Measurements from ENCODE around the gene EPHB1.
A peak's percentile ranks its signal among the peaks of the same experiment; 100 is the strongest.

Gene EPHB1

GRCh38 chr3:134753999-134754742 lies 40.9 kb upstream of the EPHB1 start:
- no peak overlapping the region for H3K4me3 ChIP-seq (ENCODE audit: low read depth, low read length)
- TF ChIP-seq, protein P1, sequence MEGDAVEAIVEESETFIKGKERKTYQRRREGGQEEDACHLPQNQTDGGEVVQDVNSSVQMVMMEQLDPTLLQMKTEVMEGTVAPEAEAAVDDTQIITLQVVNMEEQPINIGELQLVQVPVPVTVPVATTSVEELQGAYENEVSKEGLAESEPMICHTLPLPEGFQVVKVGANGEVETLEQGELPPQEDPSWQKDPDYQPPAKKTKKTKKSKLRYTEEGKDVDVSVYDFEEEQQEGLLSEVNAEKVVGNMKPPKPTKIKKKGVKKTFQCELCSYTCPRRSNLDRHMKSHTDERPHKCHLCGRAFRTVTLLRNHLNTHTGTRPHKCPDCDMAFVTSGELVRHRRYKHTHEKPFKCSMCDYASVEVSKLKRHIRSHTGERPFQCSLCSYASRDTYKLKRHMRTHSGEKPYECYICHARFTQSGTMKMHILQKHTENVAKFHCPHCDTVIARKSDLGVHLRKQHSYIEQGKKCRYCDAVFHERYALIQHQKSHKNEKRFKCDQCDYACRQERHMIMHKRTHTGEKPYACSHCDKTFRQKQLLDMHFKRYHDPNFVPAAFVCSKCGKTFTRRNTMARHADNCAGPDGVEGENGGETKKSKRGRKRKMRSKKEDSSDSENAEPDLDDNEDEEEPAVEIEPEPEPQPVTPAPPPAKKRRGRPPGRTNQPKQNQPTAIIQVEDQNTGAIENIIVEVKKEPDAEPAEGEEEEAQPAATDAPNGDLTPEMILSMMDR (IDR thresholded peaks at IDR 0.05; ENCODE audit: borderline replicate concordance, insufficient read depth, low read depth, low read length), result no peak

DNA sequence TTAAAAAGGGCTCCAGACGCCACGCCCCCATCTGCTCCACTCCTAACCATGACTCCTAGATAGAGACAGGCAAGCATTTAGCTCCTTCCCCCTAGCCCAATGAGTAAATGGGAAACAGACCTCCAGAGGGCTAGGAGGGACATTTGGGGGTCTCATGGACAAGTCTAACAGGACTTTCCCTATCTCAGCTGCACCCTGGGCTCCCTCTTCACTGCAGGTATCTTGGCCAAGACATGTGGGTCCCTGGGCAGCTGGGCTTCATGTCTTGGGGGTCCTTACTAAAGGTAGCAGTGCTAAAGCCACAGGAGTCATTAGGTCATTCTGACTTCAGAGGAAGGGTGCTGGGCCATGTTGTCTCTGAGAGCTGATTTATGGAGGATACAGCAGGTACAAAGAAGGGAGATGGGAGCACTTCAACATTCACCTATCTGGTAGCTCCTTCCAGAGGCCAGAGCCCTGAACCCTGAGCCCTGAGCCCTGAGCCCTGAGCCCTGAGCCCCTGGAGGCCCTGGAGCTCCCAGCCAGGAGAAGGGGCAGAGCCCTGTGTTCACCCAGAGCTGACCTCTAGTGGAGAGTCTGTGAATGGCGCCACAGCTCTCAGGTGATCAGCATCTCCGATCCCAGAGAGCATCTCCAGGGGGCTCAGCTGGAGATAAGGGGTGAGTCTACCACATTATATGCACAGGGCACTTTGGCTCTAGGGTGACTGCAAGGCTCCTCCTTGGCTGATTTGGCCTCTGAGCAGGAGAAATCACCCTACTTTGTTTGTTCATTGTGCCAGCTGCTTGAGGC lies 40.1 kb upstream of the EPHB1 start:
- TF ChIP-seq, protein P1 (IDR thresholded peaks at IDR 0.05; ENCODE audit: borderline replicate concordance, insufficient read depth, low read depth, low read length), result peak; percentile 84
- H3K4me3 ChIP-seq (ENCODE audit: low read depth, low read length), result no peak overlapping the region

GRCh38 chr3:134755821-134756220 lies 39.2 kb upstream of the EPHB1 start:
- H3K4me3 ChIP-seq (ENCODE audit: low read depth, low read length), result no peak overlapping the region
- TF ChIP-seq, protein P1 (IDR thresholded peaks at IDR 0.05; ENCODE audit: borderline replicate concordance, insufficient read depth, low read depth, low read length), result no peak

DNA sequence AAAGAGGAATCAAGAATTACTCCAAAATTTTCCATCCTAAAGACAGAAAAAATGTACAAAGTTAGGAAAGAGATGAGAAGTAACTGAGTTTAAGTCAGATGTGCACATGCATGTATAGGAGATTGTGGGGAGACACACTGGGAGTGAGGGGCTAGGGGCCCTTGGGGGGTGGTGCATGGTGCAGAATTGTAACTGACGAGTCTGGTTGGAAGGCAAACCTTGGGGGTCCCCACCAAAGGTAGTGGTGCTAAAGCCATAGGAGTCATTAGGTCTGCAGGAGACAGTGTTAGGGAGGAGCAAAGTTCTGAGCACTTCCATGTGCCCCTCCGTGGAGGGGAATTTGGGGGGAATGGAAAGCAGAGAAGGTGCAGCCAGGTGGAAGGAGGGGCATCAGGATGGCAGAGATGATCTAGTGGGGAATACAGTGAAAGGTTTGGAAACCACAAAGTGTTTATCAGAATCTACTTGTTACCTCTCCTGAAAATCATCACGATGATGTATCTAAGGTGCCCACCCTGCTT lies 37.5 kb upstream of the EPHB1 start:
- H3K4me3 ChIP-seq (ENCODE audit: low read depth, low read length), result no peak overlapping the region
- TF ChIP-seq, protein P1 (IDR thresholded peaks at IDR 0.05; ENCODE audit: borderline replicate concordance, insufficient read depth, low read depth, low read length), result no peak

DNA sequence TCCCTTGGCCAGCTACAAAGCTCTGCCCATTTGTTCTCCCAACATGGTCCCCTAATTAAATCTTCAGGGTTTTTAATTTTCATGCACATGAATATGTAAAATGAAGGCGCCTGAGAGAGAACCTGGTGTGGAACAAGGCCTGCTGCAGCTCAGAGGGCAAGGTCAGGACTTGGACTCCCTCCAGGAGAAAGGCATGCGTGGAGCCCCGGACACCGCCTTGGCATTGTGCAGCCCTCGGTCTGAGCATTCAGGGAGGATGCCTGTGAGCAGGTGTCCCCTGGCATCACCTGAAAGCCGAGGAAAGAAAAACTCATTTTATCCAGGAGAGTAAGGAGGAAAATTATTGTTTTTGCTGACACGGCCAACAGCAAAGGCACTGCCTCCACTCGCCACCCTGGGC lies 33.8 kb upstream of the EPHB1 start:
- TF ChIP-seq, protein P1 (IDR thresholded peaks at IDR 0.05; ENCODE audit: borderline replicate concordance, insufficient read depth, low read depth, low read length), result no peak

DNA sequence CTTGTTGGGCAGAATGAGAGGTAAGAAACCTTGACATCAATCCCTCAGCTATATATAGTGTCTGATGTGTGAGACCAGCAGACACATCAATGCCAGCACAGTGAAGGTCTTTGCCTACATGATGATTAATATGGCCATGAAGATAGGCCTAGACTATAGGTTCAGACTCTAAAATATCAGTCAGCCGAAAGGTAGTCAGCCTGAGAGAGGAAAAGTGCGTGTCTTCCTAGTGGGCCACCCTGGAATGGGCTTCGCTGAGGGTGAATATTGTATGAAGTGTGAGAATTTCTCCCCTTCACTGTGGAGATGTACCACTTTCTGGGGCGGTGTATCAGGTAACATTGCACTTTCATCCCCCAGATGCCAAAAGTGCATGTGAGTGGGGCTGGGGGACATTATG lies 33.0 kb upstream of the EPHB1 start:
- H3K4me3 ChIP-seq (ENCODE audit: low read depth, low read length), result no peak overlapping the region
- TF ChIP-seq, protein P1 (IDR thresholded peaks at IDR 0.05; ENCODE audit: borderline replicate concordance, insufficient read depth, low read depth, low read length), result no peak

More for the DNA sequence above, 33.8 kb upstream of the EPHB1 start:
- H3K4me3 ChIP-seq (ENCODE audit: low read depth, low read length), result no peak overlapping the region
